Colon (tissue), 2 donors: Measurements from ENCODE around the gene WWTR1.

Experiments used
- FAIRE-seq: peaks from 2 replicates; lab custom pipeline; 2012; peaks lifted over from hg19 to GRCh38; lab: Jason Lieb, UNC
- donor health status: control.
- donor health status: control.

Gene WWTR1

DNA sequence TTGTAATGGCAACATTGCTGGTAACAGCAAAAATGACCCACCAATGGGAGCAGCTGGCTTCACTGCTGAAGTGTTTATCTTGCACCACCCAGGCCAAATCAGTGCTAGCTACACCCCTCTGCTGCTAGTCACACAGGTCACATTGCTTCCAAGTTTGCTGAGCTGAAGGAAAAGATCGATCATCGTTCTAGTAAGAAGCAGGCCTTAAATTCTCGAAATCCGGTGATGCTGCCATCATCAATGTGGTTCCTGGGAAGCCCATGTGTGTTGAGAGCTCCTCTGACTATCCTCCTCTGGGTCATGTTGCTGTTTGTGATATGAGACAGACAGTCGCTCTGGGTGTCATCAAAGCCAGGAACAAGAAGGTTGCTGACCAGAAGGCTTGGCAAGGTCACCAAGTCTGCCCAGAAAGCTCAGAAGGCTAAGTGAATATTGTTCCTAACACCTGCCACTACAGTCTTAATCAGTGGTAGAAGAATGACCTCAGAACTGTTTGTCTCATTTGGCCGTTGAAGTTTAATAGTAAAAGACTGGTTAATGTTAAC lies 162.2 kb downstream of the WWTR1 start:
- no peak for FAIRE-seq

DNA sequence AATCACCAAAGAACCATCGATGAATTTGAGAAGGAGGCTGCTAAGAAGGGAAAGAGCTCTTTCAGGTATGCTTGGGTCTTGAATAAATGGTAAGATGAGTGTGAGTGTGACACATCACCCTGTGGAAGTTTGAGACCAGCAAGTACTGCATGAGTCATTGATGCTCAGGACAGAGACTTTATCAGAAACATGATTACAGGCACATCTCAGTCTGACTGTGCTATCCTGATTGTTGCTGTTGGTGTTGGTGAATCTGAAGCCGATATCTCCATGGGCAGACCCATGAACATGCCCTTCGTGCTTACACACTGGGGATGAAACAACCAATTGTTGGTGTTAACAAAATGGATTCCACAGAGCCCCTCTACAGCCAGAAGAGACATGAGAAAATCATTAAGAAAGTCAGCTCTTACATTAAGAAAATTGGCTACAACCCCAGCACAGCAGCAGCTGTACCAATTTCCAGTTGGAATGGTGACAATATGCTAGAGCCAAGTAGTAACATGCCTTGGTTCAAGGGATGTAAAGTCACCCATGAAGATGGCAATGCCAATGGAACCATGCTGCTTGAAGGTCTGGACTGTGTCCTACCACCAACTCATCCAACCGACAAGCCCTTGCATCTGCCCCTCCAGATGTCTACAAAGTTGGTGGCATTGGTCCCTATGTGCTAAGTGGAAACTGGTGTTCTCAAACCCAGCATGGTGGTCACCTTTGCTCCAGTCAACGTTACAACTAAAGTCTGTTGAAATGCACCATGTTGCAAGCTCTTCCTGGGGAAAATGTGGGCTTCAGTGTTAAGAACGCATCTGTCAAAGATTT lies 162.9 kb downstream of the WWTR1 start:
- FAIRE-seq = no peak

DNA sequence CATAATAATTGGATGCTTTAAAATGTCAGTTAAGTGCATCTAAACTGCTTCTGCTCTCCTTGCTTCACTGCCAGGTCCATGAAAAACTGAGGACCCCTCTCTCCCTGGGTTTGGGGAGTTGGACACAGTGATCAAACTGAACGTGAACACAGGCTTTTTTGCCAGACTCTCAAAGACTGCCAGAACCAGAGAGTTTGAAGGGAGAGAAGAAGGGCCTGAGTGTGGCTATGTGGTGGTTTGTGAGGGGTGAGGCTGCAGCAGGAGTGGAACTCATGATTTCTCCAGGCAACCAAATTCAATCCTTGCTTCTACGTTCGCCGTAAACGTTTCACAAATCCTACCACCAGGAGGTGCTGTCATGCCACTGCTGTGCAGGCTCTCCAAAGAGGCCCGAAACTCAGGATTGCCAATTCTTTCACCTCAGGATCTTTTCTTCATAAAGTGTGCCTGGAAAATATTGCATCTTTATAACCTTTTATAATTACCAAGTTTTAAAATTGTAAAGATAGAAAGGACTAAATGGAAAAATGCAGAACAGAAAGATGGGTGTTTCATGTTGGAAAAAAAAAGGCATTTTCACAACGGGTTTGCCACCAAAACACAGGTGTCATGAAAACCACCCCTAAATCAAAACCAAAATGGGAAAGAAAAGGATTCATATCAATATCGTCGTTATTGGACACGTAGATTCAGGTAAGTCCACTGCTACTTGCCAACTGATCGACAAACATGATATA lies 163.6 kb downstream of the WWTR1 start:
- FAIRE-seq = no peak

DNA sequence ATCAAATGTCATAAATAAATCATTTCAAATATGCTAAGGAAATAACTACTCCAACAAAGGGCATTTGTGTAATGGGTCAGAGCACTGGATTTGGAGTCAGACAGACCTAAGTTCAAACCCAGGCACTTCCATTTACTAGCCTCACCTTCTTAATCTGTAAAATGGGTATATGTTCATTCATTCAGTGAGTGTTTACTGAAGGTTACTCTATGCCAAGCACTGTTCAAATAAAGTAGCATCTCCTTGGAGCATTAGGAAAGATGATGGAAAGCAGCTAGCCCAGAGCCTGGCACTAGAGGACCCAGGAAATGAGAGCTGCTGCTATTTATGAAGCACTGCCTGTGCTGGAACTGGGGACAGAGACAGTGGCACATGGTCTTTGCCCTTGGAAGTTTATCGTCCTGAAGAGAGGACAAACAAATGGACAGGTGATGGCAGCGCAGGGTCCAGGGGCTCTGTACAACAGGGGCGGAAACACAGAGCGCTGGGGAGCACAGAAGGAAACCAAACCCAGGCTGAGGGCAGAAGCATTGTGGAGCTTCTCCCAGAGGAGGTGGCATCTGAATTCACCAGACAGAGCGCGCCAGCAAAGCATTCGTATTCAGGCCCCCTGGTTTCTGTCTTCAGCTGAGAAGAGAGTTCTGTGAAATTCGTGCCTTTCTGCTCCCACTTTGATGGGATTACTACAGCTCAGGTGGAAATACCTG lies 164.4 kb downstream of the WWTR1 start:
- no peak for FAIRE-seq

DNA sequence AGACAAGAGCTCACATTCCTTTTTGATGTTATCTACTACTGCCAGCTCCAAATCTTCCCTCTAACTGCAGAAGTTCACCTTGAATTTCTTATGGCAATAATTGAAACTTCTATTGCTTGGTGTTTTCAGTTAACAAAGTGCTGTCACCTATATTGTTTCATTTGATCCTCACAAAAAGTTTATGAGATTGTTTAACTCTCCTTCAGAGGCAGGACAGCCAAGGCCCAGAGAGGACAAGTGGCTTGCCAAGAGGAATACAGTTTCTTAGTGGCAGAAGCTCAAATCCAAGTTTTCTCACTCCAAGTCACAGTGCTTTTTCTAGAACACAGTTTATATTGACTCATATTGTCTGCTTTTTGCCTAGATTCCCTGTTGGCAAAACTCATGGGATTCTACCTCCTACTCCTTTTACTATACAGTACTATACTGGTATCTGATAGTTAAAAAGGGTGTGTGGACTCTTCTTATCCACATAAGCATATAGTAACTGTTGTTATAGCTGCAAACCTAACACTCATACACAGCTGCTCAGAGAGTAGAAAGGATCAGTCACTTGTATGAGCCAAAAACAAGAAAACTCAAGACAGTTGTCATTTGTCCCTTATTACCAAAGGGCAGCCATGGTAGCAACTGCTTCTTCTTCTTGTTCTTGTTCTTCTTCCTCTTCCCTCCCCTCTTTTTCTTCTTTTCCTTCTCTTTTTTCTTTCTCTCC lies 167.4 kb downstream of the WWTR1 start:
- FAIRE-seq = no peak

DNA sequence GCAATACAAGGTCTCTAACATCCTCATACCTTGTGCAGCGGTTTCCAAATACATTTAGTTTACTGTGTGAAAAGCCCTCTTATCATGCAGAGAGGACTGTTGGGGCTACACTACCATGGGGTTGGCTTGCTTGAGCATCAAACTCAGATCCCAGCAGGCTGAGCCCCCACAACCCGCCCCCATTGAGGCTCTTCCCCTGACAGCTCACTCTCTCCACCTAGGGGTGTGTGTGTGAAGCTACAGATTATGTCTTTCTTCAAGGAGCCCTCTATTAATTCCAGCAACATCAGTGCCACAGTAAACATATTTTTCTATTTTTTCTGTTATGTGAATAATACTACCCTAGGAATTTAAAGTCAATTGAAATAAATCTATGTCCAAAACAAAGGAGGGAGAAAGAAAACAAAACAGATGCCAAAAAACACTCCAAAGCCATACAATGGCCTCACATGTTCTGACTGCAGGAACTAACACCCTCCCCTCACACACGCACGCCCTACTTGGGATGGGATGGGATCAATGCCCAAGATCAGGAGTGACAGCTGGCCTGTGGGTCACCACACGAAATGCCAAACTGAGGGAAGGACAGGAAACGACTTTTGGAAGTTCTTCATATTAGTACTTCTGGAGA lies 168.7 kb downstream of the WWTR1 start:
- no peak for FAIRE-seq

DNA sequence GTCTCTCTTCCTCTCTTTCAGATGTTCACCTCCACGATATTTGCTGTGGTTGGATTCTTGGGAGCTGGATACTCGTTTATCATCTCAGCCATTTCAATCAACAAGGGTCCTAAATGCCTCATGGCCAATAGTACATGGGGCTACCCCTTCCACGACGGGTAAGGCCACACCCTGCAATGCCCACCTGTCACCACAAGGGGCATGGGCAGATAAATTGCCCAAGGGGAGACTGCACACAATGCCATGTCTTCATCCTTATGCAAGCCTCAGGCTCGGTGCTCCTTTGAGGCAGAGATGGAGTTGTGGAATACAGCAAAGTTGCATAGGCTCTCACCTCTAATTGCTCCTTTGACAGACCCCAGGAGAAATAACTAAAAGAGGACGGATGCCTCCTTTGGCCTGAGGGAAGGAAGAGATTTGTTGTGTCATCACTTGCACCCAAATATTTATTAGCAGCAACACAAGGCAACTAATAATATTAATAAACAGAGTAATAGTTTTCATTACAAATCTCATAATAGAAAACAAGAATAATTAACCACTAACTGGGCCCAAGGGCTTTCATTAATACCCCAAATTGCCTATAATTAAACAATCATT lies 170.1 kb downstream of the WWTR1 start:
- no peak for FAIRE-seq

DNA sequence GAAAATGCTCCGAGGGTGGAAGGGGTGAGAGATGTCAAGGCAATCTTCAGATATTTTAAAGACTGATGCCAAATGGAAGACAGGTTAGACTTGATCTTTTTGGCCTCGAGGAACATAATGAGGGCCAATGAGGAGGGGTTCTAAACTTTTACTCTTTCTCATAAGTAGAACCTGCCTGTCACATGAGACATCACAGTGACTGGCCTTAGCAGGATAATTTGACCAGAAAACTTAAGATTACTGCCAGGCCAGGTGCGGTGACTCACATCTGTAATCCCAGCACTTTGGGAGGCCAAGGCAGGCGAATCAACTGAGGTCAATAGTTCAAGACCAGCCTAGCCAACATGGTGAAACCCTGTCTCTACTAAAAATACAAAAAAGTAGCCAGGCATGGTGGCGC lies 171.1 kb downstream of the WWTR1 start:
- no peak for FAIRE-seq

DNA sequence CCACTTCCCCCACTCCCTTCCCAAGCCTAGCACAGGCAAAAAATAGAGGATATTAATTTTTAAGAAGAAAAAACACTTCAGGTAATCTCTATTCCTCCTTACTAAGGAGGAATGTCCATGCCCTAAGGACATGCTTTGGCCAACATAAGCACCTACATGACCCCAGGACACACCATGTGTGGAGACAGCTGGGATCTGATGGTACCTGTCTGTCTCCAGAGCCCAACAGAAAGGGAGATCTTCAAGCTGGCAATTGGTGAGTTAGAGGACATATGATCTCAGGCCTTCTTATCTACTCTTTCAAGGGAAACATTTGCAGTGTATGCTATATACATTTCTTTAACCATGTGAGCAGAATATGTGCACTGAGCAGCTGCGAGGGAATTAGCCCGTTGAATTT lies 176.3 kb downstream of the WWTR1 start:
- no peak for FAIRE-seq

DNA sequence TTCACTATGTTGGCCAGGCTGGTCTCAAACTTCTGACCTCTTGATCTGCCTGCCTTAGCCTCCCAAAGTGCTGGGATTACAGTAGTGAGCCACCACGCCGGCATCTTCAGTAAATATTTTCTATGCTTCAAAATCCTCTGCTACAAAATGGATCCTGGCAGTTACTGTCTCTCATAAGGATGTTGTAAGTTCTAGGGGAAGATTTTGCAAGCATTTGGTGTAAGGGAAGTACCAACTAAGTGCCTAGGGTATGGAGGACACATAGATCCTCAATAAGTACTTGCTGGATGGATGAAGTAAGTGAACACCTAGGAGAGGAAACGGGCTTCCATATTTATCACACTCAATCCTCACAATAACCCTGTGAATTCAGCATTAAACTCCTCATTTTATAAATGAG lies 176.8 kb downstream of the WWTR1 start:
- no peak for FAIRE-seq

DNA sequence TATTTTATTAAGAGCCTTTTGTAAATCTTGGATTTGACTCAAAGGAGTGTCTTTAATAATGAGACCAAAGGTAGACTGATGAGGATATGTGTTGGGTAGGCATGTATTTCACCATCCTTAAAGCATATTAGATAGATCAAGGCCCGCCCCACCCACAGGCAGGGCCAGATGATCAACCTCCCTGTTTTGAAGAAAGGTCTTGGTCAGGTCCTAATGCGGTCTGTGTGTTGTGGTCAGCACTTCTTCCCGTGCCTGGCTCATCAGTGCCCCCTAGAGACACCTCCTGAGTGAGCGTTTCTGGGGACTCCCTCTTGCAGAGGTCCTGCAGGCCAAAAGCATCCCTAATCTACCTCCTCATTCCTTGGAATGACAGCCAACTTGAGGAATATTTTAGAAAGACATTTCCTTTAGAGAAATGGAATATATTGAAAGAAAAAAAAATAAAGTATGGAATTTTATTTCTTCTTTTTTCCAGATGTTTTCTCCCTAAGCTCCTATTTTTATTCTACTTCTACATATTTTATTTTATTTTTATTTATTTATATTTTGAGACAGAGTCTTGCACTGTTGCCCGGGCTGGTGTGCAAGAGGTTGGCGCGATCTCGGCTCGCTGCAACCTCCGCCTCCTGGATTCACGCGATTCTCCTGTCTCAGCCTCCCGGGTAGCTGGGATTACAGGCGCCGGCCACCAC lies 177.4 kb downstream of the WWTR1 start:
- FAIRE-seq = no peak

DNA sequence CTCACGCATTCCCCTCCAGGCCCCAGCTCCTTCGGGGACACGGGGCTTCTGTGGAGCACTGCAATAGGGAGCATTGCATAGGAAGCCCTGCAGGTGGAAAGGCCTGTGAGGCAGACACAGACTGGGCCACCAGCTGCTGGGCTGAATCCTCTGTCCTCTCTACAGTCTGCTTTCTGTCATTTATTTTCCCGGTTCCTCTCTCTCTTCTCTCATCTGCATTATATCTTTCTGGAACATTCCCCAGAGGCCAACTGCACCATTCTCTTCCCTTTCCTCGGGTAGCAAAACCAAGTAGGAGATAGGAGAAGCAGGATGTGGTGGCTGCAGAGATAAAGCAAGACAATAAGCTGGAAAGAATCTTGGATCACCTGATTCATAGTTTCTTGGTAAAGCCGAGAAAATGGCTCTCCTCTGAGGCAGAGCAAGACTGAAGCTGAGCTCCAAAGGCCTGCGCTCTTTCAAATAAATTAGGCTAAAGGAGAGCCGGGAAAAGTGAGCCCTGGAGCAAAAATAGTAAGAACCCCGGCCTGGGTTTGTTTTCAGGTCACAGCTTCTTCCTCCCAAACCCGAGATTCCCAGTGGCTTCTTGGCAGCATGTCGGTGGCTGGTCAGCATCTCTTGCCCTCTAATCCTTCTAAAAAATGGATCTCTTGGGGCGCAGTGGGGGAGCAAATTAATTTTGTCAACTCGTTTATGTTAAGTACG lies 178.1 kb downstream of the WWTR1 start:
- no peak for FAIRE-seq

DNA sequence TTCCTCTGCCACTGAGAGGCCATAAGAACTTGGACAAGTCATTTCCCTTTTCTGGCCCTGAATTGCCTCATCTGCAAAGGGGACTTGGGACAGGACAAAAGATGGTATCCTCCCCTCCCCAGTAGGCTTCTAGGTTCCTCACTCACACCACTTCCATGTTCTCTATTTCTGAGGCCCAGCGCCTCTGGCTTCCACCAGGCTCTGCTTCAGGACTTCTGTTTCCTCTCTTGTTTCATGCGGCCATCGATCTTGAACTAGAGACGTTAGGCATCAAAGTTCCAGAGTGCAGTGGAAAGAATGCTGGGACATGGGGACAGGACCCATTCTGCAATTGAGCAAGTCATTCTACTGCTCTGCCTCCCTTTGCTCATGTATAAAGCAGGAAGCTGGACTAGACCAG lies 181.6 kb downstream of the WWTR1 start:
- FAIRE-seq = no peak

DNA sequence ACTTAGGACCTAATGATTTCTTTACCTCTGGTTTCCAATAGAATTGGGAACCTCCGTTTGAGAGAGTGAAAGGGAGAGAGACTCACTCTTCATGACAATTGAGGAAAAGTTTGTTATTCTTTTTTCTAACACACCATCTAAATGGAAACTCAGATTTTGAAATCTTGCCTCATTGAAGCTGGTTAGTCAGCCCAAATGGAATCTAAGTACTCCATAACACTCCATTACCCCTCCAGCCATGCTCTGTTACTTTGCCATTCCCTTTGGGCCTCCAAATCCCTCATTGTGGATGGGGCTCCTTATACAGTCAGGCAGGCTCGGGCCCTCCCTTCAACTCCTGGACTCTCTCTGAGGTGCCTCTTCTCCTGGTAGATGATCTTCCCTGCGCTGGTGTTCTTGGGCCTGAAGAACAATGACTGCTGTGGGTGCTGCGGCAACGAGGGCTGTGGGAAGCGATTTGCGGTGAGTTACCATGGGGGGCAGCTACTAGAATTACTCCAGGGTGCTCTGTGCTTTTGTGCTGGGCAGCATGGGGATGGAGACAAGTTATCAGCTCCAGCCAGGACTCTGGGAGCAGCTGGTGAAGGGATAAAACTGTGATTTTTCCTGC lies 182.3 kb downstream of the WWTR1 start:
- FAIRE-seq = no peak

DNA sequence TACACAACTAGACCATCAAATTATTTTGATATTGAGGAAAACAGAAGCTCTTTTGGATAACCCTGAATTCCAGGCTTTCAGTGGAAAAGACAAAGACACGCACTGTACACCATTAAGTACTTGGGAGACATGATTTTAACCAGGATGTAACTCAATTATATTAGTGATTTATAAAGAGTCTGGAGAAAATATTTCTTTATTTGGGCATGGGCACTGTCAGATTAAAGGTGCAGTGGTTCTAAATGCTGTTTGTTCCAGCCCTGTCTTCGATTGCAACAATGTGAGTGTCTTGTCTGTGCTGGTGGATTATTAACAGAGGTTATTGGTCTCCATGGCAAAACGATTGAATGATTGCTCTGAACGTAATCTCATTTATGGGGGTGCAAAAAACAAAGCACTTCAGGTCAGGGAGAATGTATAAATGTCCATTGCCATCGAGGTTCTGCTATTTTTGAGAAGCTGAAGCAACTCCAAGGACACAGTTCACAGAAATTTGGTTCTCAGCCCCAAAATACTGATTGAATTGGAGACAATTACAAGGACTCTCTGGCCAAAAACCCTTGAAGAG lies 183.5 kb downstream of the WWTR1 start, which contains the start of gene TM4SF4:
TSS of gene TM4SF4 (plus strand) at position 448 of the 568 bp plus-strand sequence. CDS start 181 bp downstream, outside the sequence.
- no peak for FAIRE-seq

DNA sequence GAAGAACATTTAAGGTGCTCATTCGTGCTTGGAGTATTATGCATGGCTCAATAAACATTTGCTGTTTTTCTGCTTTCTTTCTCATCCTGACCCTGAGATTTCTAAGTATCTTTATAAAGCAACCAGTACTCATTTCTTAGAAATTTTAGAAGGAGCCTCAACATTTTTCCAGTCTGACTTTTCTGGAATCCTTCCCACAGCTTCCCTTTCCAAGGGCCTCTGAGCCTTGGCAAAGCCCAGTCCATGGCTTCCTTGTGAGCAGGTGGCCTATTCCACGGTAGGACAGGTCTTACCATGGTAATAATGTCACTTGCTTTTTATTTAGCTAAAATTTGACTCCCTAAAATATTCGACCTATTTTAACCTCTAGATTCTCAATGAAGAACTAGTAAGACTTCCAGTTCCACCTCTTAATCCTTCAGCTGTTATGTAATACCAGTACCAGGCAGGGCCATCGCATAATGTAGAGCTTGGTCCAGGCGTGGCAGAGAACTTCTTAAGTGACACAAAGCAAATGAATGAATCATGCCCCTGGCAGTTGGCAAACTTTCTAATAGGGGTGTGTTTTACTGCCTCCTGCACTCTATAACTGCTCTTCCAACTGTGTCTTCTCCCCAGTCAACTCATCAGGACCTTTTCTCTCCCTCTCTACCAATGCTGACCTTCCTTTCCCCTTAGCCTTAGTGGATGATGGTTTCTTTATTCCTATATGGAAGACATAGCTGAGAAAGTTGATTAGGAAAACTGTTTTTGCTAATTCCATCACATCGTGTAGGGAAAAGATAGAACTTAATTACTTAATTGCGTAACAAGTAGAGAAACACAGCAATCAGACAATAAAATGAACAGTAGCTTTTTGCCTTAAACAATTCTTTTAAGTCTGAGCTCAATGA lies 184.2 kb downstream of the WWTR1 start:
- no peak for FAIRE-seq

DNA sequence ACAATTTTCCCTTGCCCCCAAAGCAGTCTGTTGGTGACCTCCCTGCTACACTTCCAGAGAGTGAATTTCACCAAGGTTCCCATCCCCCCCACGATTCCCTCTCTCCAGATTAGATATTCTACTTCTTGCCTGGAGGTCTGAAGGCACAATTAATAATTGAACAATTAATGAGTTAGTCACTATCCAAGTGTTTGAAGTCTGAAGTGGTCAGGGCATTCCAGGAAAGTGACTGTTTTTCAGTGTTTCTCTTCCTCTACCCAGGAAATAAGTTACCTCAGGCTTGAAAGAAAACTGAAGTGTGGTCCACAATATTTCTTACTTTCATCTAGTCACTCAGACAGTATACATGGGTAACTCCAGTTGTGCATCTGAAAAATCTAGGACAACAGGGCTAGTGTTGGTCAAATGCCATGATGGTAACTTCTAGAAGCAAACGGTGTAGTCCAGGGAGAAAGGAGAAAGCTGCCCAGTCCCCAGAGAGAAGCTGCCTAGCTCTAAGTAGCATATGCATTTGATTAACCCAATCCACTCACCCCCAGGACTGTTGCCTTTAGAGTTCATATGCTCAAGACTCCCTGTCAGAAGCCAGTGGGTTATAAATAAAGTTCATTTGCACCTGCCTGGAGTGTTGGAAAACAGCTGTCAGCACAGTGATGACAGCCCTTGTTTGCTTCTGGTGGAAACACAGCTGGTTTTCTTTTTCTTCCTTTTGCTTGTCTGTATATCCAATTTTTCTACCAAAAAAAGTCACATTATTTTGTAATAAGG lies 185.6 kb downstream of the WWTR1 start:
- FAIRE-seq = no peak
